Activated CD4-positive, CD25-positive, alpha-beta regulatory T cell treated with anti-CD3 and anti-CD28 coated beads, Interleukin-2, amount 50 U/mL, for 24 hours (primary cell): ENCODE measurements around the gene RAB11FIP4.
A peak's percentile ranks its signal among the peaks of the same experiment; 100 is the strongest.

Experiments
- ATAC-seq, 2 donors: fragments of 150-1000 bp; cut with Tn5 transposase; one replicate each; pipeline ENCODE4 v1.10.0; 2021; ENCODE audit warnings: mild to moderate bottlenecking in 1 of 2, moderate library complexity in 1 of 2

The RAB11FIP4 gene

DNA sequence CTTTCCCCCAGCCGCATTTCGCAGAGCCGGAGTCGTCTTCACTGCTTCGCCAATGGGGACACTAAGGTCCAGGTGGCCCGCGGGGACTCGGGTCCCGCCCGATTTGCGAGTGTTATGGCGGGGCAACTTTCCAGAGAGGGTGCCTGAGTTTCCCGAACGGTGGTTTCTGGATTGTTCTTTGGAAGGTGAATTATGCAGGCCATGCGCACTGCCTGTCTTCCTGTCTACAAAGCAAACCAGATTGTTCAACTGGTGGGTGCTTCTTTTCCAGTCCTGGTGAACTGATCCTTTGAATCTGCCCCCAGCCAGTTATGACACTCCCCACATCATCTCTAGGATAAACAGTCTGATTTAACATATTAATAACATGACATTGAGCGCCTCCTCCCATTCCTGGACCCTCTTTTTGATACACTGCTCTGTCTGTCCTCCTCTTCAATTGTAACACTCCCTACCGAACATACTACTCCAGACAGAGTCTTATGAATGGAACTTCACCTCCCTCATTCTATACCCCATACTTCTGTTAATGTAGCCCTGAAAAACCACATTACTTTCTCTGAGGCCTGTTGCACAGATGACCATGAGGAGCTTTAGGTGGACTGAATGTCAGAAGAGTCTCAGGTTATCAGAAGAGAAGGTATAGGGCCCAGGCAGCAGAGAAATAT lies 159.0 kb downstream of the RAB11FIP4 start:
- no peak for ATAC-seq

DNA sequence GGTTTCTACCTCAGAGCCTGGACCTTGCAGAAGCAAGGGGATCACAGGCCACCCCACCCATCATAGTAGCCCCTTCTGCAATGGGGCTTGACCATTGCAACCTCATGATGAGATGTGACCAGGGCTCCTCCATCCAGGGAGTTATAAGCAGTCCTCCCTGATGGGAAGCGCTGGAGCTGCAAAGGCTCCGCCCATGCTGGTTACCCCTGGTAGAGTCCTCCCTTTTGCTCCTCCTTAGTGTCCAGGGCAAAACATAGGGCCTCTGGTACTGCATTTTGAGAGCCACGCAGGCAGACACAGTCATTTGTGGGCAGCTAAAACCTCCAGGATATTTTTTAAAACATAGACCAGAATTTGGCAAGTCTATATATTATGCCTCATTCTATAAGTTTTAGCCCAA lies 161.1 kb downstream of the RAB11FIP4 start:
- ATAC-seq = no peak

DNA sequence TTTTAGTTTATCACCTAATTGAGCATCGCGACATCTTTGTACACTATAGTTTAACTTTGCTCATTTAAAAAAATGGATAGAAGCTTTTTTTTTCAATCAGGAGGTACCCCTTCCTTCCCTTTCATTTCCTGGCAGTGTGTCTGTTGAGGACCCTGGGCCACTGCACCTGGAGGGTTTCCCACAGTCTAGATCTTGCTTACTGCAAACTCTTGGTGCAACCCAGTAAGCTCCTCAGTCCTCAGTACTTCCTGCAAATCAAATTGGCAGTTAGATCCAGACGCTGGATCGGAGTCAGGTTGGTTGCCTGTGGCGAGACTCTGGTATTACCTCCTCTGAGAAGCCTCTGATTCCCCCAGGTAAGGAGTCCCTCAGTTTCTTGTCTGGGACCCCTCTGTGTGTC lies 162.0 kb downstream of the RAB11FIP4 start:
- ATAC-seq = no peak

DNA sequence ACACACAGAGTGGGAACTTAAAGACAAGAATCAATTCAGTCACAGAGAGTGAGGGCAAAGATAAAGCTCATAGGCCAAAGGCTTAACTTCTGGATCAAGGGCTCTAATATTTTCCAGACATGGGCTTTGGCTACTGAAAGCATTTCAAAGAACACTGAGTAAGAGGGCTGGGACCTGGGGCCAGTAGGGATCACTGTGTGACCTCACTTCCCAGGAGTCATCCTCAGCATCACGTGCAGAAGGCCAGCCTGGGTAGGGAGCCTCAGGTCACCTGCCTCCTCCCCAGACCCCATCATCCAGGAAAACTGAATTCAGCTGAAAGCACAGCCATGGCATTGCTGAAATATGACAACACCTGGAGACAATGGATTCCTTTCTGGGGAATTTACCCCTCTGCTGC lies 163.5 kb downstream of the RAB11FIP4 start:
- ATAC-seq = no peak

DNA sequence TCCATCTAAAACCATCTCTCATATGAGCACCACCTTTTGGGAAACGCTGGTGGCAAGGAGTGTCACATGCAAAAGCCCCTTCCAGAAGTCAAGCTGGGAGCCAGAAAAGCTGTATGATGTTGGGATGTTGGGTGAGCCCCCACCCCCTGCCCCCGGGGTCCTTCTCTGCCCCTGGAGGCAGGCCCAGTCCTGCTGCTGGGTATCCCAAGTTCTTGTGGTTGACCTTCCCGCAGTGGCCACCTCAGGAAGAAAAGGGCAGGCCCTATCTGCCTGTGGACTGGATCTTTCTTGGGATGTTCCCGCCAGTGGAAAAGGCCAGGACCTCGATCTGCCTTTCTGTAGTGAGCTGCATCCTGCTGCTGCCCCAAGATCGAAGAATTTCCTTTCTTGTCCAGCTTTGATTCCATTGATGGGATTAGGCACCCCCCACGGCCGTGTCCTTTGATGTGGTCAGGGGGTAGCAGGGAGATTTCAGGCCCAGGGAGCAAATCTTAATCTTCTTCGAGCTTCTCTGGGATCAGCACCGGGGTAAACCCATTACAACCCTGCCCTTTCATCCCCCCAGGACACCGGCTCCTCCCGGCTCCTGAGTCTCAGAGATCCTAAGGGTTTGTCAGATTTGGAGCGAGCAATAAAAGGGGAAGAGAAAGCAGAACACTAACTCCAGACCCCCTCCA lies 165.6 kb downstream of the RAB11FIP4 start:
- ATAC-seq = no peak

DNA sequence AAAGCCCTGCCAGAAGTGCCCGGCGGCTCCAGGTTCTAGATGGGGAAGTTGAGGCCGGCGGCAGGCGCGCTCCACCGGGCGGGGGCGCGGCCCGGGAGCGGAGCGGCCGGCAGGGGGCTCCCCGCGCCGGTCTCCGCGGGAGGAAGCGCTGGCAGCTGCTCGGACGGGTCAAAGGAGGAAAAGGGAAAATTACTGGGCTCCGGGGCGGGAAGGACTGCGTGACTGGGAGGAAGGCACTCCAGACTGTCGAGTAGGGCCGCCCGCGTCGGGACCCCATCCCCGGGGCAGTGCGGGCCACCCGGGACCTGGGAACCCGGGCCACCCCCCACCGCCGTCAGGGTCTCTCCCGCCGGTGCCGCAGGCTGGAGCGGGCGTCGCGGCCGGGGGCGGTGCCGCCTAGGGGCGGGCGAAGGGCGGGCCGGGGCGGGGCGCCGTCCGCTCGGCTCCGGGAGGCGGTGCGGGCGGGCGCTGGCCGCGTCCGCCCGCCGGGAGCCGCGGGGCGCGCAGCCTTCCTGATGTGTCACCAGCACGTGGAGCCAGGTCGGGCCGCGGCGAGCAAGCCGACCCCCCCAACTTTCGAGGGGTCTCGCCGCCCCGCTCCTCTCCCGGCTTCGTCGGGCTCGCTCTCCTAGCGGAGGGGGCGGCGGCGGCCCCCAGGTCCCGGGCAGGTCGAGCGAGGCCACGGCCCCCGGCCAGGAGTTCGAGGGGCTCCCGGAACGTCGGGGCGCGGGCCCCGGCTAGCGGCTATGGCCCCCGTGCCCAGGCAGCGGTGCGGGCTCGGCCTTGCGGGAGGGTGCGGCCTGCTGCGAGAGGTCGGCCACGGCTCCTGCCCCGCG lies 167.5 kb downstream of the RAB11FIP4 start:
- peak; percentile 90 to 91 for ATAC-seq

DNA sequence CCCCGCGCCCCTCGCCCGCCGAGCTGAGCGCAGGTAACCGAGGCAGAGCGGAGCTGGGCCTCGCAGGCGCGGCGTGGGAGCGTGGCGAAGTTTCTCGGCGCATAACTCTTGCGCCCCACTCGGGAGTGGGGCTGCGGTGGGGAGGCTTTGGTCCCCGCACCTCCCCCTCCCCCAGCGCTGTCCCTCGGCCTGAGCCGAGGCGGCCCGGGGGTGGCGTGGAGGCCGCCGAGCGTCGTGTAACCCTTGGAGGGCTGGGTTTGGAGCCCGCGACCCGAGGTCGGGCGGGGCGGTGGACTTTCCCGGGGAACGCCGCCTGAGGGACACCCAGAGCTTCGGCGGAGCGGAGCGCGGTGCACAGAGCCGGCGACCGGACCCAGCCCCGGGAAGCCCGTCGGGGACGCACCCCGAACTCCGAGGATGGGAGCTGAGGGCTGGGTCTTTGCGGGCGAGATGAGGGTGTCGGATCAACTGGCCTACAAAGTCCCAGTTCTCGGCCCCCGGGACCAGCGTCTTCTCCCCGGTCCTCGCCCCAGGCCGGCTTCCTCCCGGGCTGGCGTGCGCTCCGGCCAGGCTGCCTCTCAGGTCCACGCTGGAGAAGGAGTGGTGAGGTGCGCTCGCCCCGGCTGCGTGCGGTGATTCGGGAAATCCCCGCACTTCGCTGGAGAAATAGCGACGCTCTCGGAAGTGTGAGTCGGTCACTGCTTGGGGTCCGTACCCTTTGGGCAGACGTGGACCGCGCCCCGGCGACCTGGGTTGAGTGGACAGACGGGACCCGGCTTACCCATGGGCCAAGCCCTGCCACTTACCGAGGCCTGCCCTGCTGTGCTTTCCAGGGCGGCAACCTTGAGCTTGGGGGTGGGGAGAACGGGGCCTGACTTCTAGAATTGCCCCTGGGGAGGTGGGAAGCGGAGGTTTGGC lies 168.4 kb downstream of the RAB11FIP4 start:
- ATAC-seq = peak; percentile 4 to 26

DNA sequence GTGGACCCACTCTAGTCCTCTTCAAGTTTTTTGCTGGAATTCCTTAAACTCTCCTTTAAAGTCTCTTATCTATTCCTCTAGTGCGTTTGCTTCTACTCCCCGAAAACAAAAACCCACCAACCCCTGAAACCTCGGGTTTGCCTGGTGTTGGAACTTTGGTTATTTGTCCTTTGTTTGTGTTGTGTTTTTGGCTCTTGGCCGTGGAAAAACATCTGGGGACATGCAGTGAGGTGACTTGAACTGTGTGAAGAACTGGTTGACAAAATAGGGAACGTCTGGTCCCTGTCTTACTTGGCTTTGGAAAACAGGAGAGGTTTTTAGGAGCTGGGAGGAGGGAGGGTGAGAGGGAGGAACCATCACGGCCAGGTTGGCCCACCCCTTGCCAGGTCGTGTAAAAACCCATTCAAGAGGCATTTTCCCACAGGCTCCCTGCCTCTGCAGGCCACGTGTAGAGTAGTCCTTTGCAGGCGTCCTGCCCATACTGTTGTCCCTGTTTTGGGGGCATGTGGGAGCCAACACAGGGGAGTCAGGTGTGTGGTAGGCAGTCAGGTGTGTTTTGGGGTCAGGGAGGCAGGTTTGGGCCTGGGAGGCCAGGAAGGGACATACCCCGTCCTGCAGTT lies 169.3 kb downstream of the RAB11FIP4 start:
- ATAC-seq = no peak

DNA sequence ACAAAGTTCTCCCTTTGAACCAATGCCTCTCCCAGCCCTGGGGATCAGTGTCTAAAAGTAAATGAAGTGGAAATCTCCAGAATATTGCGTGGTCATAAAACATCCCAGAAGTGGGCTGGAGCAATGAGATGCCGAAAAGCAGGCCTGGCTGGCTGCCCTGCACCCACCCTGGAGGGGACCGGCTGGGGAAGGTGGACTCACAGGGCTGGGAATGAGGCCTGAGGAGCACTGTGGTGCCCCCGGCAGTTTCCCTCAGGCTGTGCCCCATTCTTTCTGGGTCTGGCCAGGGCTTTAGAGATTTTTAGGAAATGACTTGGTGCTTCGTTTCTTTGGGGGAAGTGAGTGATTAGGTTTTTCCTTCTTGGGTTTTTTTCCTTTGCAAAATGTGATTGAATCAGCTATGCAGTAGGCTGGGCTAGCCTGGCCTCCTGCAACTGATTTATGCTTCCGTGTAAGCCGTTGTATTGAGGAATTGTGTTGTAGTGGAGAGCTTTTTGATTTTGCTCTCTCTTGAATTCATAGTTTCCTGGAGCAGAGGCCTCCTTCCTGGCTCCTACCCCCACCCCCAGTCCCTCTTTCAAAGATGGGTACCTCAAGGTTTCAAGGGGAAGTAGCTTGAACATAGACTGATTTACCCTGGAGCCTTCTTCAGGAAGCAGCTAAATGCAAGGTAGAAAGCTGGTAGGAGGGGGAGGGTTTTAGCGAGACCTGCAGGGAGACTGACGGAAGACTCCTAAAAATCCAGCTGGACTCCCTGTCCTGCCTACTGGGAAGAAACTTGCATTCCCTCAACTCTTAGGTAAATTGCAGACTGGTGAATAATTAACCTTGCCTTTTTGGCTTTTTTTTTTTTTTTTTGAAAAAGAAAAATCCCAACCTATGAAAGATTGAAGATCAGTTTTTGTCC lies 170.2 kb downstream of the RAB11FIP4 start:
- no peak for ATAC-seq

DNA sequence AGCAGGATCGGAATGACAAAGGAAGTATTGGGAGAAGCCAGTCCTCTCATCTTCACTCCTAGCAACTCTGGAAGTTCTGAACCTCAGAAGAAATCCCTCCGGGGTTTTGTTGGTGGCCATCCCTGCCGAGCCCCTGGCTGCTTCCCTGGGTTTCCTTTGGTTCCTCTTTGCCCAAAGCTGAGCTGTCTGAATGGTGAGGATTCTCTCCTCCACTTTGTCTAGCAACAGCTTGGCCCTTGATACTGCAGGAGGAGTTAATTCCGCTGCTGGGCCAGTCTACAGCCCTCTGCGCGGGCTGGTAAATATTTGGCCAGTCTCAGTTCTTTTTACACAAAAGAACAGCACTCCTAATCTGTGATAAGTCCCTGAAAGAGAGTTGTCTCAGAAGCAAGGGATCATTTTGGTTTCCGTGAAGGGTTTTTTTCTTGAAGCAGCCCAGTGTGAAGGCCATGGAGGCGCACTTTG lies 170.9 kb downstream of the RAB11FIP4 start:
- no peak for ATAC-seq

DNA sequence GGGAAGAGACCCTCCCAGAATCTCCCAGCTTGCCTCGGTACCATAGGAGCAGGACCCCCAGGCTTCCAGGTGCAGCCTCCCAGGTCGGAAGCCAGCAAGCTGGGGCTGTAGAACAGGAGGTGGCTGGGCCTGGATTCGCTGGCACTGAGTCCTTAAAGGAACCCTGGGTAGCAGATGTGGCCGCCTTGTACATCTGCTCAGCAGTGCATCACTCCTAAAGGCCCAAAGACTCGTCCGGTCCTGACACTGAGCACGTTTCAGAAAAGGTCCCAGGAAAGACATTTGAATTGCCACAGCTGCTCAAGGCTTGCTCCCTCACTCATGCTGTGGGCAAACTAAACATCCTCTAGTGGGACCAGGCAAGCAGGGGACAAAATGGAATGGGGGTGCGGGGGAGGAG lies 172.8 kb downstream of the RAB11FIP4 start:
- ATAC-seq = no peak

DNA sequence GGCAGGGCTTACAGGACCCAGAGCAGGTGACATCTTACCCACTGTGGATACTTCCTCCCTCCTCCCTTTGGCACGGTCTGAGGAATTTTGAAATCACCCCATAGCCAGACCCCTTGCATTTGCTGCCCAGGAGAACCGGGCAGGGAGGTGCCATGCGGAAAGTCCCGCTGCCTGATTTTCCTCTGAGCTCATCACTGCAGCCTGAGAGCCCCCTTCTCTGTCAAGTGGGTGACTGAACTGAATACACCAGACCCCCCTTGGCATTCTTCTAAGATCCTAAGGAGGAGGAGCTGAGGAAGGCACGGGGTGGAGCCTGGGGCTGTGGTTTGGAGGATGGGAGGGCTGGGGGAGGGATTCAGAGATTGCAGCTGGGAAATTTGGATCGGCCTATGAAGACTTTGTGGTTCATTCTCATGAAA lies 173.4 kb downstream of the RAB11FIP4 start:
- no peak for ATAC-seq

DNA sequence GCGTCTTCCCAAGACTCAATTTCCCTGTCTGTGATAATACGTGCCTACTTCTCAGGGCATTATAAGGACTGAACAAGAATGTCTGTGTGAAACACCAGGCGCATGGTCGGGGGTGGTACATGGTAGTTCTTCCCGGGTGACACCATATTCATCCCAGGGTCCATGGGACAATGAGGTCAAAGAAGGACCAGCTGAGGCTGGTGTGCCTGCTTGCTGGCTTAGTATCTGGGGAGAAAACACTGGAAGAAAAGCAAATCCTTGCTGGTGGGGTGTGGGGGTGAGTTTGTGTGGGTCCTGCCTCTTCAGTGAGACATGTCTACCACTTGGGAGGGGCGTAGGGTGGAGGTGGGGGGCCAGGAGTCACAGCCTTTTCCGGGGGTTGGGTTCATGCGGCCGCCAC lies 174.2 kb downstream of the RAB11FIP4 start:
- ATAC-seq = no peak

DNA sequence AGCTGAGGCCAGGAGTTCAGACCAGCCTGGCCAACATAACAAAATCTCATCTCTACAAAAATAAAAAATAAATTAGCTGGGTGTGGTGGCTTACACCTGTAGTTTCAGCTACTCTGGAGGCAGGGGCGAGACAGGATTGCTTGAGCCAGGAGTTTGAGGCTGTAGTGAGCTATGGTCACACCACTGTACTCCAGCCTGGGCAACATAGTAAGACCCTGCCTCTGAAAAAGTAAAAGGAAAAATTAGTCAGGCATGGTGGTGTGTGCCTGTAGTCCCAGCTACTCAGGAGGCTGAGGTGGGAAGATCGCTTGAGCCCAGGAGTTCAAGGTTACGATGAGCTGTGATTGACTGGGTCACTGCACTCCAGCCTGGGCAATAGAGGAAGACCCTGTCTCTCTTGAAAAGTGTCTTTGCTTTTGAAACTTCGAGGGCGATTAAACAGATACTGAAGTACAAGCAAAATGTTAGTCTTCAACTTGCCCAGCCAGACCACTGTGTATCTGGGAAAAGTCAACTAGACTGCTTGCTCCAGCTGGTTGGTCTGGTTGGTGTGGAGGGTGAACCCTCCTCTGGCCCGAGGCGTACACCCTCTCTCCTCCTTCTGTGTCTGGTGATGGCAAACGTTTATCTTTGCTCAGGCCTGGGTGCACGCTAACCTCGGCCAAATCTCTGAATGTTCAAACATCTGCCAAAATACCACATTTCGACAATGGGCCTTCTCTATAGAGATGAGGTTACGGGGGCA lies 174.9 kb downstream of the RAB11FIP4 start:
- no peak for ATAC-seq

DNA sequence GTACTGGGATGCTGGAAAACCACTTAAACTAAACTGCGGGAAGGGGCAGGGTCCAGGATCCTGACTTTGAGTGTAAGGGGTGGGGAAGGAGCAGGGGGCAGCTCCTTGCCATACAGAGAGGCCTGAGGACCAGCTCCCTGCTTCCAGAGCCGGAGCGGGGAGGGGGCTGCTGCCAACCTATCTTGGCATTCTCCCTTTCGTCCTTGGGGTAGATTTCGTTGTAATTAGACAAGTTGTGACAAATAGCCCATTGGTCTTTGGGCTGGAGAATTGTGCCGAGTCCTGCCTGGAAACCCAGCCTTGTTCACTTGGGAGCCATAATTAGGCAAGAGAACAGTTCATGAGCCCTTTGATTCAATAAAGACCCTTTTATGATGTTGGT lies 175.5 kb downstream of the RAB11FIP4 start:
- no peak for ATAC-seq

DNA sequence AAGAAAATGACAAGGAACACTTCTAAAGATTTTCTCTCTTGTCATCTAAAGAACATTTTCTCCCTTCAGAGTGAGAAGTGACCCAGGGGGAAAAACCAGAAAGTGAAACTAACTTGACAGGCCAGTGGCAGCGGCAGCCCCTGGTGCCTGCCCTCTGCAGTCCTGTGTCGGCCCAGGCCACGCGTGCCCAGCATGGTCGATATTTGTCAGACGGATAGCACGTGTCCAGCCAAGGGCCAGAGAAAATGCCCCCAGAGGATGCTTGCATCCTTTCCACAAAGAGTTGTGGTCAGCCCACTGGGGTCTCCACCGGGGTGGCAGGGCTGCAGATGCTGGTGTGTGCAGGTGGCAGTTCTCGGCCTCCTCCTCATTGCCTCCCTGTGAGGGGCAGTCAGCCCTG lies 176.6 kb downstream of the RAB11FIP4 start:
- ATAC-seq = no peak

DNA sequence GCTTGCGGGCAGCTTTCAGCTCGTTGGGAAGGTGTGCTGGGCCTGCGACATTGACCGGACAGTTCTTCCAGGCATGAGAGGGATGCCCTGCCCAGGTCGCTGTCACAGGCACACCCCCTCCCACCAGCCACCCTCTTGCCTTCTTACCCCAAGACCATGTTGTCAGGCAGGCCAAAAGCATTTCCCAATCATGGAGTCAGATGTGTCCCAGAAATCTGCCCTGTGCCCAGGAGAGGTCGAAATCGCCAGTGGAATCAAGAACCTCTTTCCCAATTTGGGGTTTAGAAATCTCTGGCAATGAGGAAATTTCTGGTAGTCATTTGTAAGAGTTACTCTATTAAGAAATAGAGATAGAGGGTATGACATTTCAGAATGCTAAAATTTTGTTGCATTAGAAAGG lies 177.1 kb downstream of the RAB11FIP4 start:
- no peak for ATAC-seq

DNA sequence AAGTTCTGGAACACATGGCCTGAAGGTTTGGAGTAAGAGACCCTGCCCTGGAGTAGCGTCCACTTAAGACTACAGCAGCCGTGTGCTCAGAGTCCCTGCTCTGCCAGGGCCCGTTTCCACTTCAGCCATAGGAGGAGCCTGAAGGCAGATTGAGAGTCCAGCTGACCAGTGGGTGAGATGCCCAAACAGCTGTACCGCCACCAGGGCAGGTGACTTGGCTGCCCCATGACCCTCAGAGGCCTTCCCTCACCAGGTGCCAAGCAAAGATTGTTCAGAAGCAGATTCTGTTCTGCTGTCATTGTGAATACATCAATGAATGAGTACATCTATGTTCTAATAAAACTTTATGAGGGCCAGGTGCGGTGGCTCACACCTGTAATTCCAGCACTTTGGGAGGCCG lies 178.8 kb downstream of the RAB11FIP4 start:
- ATAC-seq = no peak

DNA sequence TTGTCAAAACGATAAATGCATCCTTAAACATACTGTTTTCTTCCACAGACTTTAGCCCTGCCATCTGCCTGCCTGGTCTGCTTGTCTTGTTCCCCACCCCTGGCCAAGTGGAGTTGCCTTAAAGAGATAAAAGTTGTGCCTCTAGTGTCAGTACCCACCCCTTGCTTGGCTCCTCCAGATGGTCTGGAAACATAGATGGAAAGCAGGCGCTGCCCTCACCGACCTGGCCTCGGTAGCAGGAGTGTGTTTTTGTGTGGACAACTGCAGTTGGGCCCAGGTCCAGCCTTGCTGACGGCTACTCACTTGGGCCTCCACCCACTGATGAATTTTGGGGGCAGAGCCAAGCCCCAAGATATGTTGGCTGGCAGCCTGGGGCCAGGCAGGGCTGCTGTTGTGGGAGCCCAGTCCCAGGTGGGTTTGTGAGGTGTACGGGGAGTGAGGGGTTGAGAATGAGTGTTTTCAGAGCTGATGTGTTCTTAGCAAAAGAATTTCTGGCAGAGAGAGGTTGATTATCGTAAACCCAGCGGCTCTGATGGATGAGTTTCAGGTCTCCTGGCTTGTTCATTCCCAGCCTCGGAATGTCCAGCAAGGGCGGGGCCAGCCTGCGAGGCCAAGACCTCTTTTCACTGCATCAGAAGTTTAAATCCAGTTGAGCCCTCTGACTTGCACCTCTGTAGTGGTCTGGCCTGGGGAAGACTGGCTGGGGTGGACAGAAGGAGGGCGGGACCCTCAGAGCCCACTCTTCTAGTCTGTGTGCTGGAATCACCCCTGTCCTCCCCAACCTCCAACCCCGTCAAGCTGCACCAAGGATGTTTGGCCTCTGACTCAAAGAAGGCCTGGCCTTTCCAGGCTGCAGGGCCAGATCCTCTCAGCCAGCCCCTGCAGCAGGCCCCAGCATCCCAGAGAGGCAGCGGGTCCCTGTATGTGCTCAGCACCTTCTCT lies 179.7 kb downstream of the RAB11FIP4 start:
- no peak for ATAC-seq
